IMR-90 (cell line): ENCODE measurements around the gene MYO9B.

Source experiments
- CEBPB ChIP-seq: IDR thresholded peaks from 2 replicates; pipeline ENCODE4 v1.6.1; 2012; ENCODE audit warnings: low read depth, low read length, improper control_type of control experiment
- CHD1 ChIP-seq: IDR thresholded peaks from 2 replicates; pipeline ENCODE4 v1.6.1; 2012; ENCODE audit warnings: low read depth, low read length, improper control_type of control experiment
- CTCF ChIP-seq: conservative IDR thresholded peaks from 2 replicates; pipeline ENCODE4 v1.5.1; 2012; ENCODE audit warnings: mild to moderate bottlenecking, low read depth, low read length, improper control_type of control experiment
- ELK1 ChIP-seq: fragments of 150-350 bp; IDR thresholded peaks from 2 replicates; pipeline ENCODE4 v1.6.1; 2016; ENCODE audit warnings: low read depth, mild to moderate bottlenecking, low read length, moderate library complexity, borderline replicate concordance
- FOS ChIP-seq: fragments of 150-350 bp; IDR thresholded peaks from 2 replicates; pipeline ENCODE4 v1.6.1; 2016; ENCODE audit warnings: low read depth, low read length
- POLR2A ChIP-seq: IDR thresholded peaks from 2 replicates; pipeline ENCODE4 v1.6.1; 2012; ENCODE audit warnings: mild to moderate bottlenecking, low read depth, low read length
- RAD21 ChIP-seq: IDR thresholded peaks from 2 replicates; pipeline ENCODE4 v1.6.1; 2012; ENCODE audit warnings: low read length, improper control_type of control experiment
- RCOR1 ChIP-seq: IDR thresholded peaks from 2 replicates; pipeline ENCODE4 v1.6.1; 2012; ENCODE audit warnings: mild to moderate bottlenecking, low read length, improper control_type of control experiment; ENCODE audit not compliant: insufficient replicate concordance
- RFX5 ChIP-seq: IDR thresholded peaks from 2 replicates; pipeline ENCODE4 v1.8.0; 2012; ENCODE audit warnings: low read depth, mild to moderate bottlenecking, low read length, moderate library complexity
- SMC3 ChIP-seq: fragments of 150-350 bp; IDR thresholded peaks from 2 replicates; pipeline ENCODE4 v1.6.1; 2016; ENCODE audit warnings: low read depth, mild to moderate bottlenecking, antibody characterized with exemption, low read length, moderate library complexity
- USF2 ChIP-seq: fragments of 150-350 bp; IDR thresholded peaks from 2 replicates; pipeline ENCODE4 v1.6.1; 2017; ENCODE audit warnings: mild to moderate bottlenecking, antibody characterized with exemption, low read length, low read depth

GRCh38 chr19:17086834-17087233 lies 11.3 kb downstream of the MYO9B start:
- TF ChIP-seq CTCF (no peak), ELK1 (no peak), POLR2A (no peak), FOS (no peak), CHD1 (no peak), USF2 (no peak), RCOR1 (no peak), RAD21 (no peak), CEBPB (no peak), RFX5 (no peak), SMC3 (no peak)
